Ishikawa (cell line): ENCODE data around the gene PDE11A.

Experiments used
- CREB1 ChIP-seq: IDR thresholded peaks from 2 replicates; pipeline ENCODE4 v1.6.1; 2012; ENCODE audit warnings: low read depth
- EP300 ChIP-seq: IDR thresholded peaks from 2 replicates; pipeline ENCODE4 v1.6.1; 2012; ENCODE audit warnings: borderline replicate concordance
- MAX ChIP-seq: IDR thresholded peaks from 2 replicates; pipeline ENCODE4 v1.6.1; 2012
- RAD21 ChIP-seq: IDR thresholded peaks from 2 replicates; pipeline ENCODE4 v1.6.1; 2012; ENCODE audit warnings: low read depth
- TAF1 ChIP-seq: IDR thresholded peaks from 2 replicates; pipeline ENCODE4 v1.6.1; 2012; ENCODE audit warnings: low read depth, mild to moderate bottlenecking
- TEAD4 ChIP-seq: IDR thresholded peaks from 2 replicates; pipeline ENCODE4 v1.6.1; 2012
- YY1 ChIP-seq: IDR thresholded peaks from 2 replicates; pipeline ENCODE4 v1.6.1; 2012; ENCODE audit warnings: low read depth

- TF ChIP-seq RAD21: no peak
- TF ChIP-seq EP300: no peak
- TF ChIP-seq YY1: no peak
- no peak for TF ChIP-seq MAX
- no peak for TF ChIP-seq TAF1
- no peak for TF ChIP-seq TEAD4
- TF ChIP-seq CREB1: no peak
Observed at GRCh38 chr2:178029342-178029741, 43.2 kb downstream of the PDE11A start.
